ENCODE results near the gene MAOB.

Gene MAOB

GRCh38 chrX:43747476-43747875 lies 134.8 kb downstream of the MAOB start (continued):
- TF ChIP-seq ZFP41 (tag by site-specific recombination; IDR thresholded peaks at IDR 0.05; ENCODE audit: borderline replicate concordance) (no peak), PRDM1 (tag by site-specific recombination; IDR thresholded peaks at IDR 0.05) (no peak), ZFP3 (tag by site-specific recombination; IDR thresholded peaks at IDR 0.05; ENCODE audit: low read depth) (no peak), AEBP2 (tag by site-specific recombination; IDR thresholded peaks at IDR 0.05; ENCODE audit: borderline replicate concordance) (no peak)

GRCh38 chrX:43745938-43746721 lies 136.1 kb downstream of the MAOB start:
- Histone ChIP-seq H3K36me3 (ENCODE audit: control insufficient read depth in 2 of 2, insufficient read depth in 1 of 2, low read length in 2 of 2) (peaks cover 0 to 21% of the 10 kb centered on the region in 2 experiments; a peak in 1 of 3 replicates), H3K27ac (ENCODE audit: extremely low read depth, low read depth, low read length) (no peak overlapping the region), H3K4me1 (ENCODE audit: control insufficient read depth, insufficient read depth, low read length) (no peaks in the 10 kb centered on the region), H3K9me3 (ENCODE audit: control insufficient read depth, insufficient read depth, low read depth, low read length) (no peaks in the 10 kb centered on the region), H3K4me3 (ENCODE audit: low read depth, low read length) (no peak overlapping the region)
- TF ChIP-seq ZNF114 (tag by site-specific recombination; IDR thresholded peaks at IDR 0.05), result no peak
- no peak for TF ChIP-seq ZNF596 (tag by site-specific recombination; IDR thresholded peaks at IDR 0.05)
- no peak for TF ChIP-seq MEIS1 (CRISPR knock-in tag; IDR thresholded peaks at IDR 0.05; ENCODE audit: borderline replicate concordance)
- TF ChIP-seq IKZF3 (tag by site-specific recombination; IDR thresholded peaks at IDR 0.05), result no peak
- TF ChIP-seq ZNF792 (tag by site-specific recombination; IDR thresholded peaks at IDR 0.05), result no peak
- TF ChIP-seq ZNF48 (tag by site-specific recombination; IDR thresholded peaks at IDR 0.05), result no peak
- ChIA-PET POLR2A (no interaction called here), CTCF (interaction anchor here (0.5 to 3.8 kb wide), 2 partner anchors 107 to 187 kb away, joined by 3 to 24 read pairs; no protein-coding TSS in a partner anchor)

GRCh38 chrX:43744284-43744683 lies 138.0 kb downstream of the MAOB start:
- Histone ChIP-seq H3K27ac (ENCODE audit: extremely low read depth, low read depth, low read length) (no peak overlapping the region), H3K4me3 (ENCODE audit: low read depth, low read length) (no peak overlapping the region), H3K4me1 (ENCODE audit: control insufficient read depth, insufficient read depth, low read length) (no peaks in the 10 kb centered on the region), H3K36me3 (ENCODE audit: control insufficient read depth in 2 of 2, insufficient read depth in 1 of 2, low read length in 2 of 2) (peaks cover 0 to 21% of the 10 kb centered on the region in 2 experiments; a peak in 1 of 3 replicates), H3K9me3 (ENCODE audit: control insufficient read depth, insufficient read depth, low read depth, low read length) (no peaks in the 10 kb centered on the region)
- TF ChIP-seq ZBTB6 (tag by site-specific recombination; IDR thresholded peaks at IDR 0.05) (no peak), OSR2 (tag by site-specific recombination; IDR thresholded peaks at IDR 0.05) (no peak), ZNF624 (tag by site-specific recombination; IDR thresholded peaks at IDR 0.05) (no peak), TRIM28 (IDR thresholded peaks at IDR 0.05; ENCODE audit: borderline replicate concordance, low read length) (no peak), ZNF585B (tag by site-specific recombination; IDR thresholded peaks at IDR 0.05) (no peak), ZNF544 (tag by site-specific recombination; IDR thresholded peaks at IDR 0.05) (no peak), MYNN (tag by site-specific recombination; IDR thresholded peaks at IDR 0.05; ENCODE audit: borderline replicate concordance) (no peak), YY1 (tag by site-specific recombination; IDR thresholded peaks at IDR 0.05) (no peak), ZNF2 (tag by site-specific recombination; IDR thresholded peaks at IDR 0.05) (no peak), ZNF335 (tag by site-specific recombination; conservative IDR thresholded peaks at IDR 0.05) (no peak)
- ChIA-PET CTCF (interaction anchor here (3.8 kb wide), 1 partner anchor 185 kb away, joined by 24 read pairs; no protein-coding TSS in a partner anchor), POLR2A (no interaction called here)
